ENCODE results near the gene CD38.
A peak's percentile ranks its signal among the peaks of the same experiment; 100 is the strongest.

The CD38 gene

DNA sequence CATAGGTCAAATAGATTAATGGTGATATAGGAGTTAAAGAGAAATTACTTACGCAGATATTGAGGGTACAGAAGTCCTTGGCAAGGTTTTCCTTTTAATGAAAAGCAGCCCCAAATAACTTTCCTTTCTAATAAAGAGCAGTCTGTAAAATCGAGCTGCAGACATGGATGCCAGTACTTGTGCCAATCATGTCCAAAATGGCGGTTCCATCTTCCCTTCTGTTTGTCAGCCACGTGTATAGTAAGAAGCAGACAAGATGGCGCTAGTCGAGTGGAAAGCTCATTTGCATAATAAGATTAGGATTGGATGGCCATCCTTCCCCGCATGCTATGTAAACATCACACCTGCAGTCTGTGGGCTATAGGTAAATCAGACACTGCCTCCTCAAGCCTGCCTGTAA lies 92.0 kb downstream of the CD38 start:
- no peak for DNase-seq

DNA sequence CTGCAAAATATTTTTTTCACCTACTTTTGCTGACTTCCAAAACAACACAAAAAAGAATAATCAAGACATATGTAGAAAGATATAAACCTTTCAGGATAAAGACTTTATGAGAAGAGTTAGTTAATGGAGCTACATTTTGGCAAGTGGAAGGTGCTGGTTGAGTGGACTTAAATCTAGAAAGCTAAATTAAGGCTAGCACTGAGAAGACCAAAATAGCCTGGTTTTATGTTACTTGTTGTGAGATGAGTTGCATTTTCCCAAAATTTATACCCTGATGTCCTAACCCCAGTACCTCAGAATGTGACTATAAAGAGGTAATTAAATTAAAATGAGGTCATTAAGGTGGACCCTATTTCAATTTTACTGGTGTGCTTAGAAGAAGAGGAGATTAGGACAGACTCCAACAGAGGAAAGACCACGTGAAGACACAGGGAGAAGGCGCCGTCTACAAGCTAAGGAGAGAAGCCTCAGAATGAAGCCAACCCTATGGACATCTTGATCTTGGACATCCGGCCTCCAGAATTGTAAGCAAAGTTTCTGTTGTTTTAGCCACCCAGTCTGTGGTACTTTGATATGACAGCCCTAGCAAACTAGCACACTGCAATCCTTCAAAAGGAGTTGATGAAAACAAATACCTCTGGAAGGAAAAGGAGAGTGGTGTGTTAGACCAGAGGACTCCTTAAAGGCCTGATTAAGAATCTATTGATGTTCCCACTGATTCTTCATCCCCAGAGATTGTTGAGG lies 93.0 kb downstream of the CD38 start:
- DNase-seq, result no peak

DNA sequence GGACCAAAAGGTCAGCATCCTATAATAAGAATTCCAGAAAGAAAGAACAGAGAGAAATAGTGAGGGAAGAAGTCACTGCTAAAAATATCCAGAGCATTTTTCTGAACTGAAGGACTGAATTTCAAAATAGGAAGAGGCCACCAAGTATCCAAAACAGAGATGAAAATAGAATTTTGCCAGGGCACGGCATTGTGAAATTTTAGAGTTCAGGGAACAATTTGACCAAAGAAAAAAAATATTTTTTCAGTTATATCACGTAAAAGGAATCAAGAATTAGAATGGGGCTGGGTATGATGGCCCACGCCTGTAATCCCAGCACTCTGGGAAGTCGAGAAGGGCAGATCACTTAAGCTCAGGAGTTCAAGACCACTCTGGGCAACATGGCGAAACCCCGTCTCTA lies 95.0 kb downstream of the CD38 start:
- no peak for DNase-seq

DNA sequence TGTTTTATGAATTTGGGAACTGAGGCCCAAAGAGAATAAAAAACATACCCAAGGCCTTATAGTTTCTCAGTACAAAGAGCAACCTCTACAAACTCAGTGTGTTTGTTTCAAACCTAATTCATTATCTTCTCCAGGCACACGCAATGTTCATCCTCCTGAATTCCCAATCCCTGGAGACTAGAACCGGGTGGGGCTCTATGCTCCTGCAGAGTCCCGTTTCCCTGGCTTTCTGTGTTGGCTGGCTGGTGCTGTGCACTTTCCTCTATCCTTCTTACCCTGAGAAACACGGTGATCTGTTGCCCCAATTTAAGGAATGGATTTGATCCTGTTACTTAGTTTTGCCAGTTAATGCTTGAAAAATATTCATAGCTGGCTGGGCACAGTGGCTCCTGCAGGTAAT lies 96.5 kb downstream of the CD38 start:
- DNase-seq, result no peak

DNA sequence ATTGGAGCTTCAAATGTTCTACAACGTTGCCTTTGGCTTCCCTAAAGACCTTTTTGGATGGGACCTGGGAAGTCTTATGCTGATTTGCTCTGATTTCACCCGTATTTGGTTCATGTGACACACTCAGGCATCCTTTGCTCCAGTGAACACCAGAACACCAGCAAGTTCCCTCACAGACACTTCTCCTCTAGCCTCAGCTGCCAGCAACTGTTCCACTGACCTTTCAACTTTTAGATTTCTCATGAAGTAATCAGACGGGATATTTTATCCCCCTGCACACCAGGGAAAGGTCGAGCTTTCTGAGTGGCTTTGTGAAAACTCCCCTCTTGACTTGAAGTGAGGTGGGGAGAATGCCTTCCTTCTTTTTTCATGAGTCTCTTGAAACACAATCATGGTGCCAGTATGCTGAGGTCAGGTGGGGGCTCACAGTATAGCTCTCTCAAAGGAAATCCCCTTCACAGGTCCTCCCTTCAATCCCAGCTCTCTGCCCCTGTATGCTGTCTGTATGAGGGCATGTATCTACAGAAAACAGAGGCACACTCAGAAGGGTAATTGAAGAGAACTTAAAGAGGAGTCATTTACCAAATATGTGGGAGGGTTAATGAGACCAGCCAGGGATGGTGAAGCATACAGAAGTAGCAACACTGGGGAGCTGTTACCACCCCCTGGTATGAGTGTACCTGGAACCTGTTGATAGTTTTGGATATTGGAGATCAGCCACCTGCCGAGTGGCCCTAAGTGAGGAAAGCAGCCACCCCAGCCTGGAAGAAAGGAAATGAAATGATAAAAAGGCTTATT lies 97.7 kb downstream of the CD38 start:
- no peak for DNase-seq

DNA sequence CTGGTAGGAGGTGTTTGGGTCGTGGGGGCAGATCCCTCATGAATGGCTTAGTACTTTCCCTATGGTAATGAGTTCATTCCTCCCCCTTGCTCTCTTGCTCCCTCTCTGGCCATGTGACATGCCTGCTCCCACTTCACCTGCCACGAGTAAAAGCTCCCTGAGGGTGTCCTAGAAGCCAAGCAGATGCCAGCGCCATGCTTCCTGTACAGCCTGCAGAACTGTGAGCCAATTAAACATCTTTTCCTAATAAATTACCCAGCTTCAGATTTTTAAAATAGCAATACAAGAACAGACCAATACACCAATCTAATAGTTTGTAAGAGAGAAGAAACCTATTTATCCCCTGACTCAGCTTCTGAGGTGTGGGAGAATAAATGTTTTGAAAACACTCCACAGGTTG lies 99.9 kb downstream of the CD38 start:
- DNase-seq, result no peak

DNA sequence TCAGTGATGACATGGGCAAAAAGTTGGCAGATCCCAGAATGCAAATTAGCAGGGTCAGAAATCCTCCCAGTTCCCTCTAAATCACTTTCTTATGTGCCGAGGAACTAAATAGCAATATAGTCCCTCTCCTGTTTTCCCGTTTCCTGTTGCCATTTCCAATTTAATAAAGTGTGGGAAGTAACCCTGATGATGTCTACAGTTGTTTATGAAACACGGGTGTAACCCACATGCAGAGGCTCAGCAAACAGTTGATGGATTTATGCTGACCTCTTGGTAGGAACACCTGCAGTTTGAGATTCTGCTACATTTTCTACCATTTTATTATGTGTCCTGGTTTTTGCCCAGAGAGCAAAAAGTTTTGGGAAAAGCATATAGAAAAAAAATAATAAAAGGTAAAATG lies 103.7 kb downstream of the CD38 start:
- no peak for DNase-seq

DNA sequence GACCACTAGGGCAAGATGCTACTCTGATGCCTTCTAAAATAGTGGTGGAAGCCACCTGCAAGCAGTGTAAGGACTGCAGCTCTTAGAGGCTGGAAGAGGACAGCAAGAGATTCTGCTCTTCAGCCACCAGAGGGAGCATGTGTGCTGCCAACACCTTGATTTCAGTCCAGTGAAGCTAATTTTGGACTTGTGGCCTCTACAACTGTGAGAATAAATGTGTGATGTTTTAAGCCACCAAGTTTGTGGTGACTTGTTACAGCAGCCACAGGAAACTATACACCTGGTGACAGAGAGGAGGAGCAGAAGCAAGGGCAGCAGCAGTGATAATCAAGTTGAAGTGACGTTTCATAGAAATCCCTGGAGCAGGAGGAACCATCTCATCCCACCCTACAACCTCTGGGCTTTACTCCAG lies 104.6 kb downstream of the CD38 start:
- peak; percentile 50 for DNase-seq

DNA sequence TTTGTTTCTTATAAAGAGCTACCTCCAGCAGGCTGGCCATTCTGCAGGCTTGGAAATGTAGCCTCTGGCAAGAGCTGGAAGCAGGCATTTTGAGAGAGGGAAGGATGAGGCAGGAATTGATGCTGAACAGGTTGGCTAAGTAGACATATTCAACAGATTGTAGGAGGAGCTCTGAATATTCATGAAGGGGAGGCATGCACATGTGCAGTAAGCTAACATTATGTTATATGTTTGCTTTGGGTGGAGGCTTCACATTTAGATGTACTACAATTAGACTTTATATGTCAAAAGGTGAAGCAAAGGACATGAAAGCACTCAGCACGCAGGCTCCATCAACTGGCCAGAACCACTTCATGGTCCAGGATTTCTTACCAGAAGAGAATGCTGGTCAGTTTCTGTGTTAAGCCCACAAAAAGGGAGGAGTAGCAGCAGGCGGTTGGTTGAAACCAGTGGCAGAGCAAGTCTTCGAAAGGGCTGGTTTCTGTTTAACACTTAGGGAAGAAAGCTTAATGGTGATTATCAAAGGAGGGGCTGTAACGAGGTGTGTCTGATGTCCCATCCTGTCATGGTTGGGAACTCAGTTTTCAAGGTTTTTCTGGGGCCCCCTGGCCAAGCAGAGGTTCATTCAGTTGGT lies 105.6 kb downstream of the CD38 start:
- no peak for DNase-seq

DNA sequence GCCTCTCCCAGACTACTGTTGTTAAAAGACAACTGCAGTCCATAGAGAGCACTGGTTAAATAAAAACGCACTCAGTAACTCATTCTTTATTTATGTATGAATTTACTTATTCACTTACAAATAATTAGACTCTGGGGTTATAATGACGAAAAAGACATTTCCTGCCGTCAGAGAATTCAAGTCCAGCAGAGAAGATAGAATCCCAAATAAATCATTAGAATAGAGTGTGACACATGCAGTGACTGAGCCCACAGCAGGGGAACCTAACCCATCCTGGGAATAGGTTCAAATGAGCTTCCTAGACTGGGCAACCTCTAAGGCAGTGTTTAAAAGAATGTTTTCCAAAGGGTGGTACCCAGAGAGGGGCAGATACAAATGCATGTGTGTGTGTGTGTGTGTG lies 106.5 kb downstream of the CD38 start:
- no peak for DNase-seq

DNA sequence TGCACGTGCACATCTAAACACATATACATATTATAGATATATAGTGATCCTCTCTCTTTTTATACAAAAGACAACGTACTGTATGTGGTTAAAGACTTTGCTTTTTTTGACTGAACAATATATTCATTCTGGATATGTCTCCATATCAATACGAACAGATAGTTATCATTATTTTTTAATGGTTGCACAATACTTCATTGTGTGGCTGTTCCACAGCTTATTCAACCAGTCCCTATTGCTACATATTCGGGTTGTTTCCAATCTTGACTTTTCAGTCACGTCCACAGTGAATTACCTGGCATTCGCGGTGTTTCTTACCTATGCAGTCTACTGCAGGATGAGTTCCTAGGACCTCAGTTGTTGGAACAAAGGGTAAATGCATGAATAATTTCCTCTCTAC lies 107.3 kb downstream of the CD38 start:
- no peak for DNase-seq

DNA sequence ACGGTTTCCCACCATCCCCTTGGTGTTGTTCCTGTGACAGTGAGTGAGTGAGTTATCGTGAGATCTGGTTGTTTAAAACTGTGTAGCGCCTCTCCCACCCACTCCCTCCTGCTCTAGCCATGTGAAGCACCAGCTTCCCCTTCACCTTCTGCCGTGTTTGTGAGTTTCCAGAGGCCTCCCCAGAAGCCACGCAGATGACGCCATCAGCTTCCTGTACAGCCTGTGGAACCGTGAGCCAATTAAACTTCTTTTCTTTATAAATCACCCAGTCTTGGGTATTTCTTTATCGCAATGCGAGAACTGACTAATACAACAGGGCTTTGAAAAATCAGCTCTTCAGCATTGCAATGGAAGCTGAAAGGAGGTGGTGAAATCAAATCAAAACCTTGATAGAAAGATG lies 110.4 kb downstream of the CD38 start:
- DNase-seq, result no peak

DNA sequence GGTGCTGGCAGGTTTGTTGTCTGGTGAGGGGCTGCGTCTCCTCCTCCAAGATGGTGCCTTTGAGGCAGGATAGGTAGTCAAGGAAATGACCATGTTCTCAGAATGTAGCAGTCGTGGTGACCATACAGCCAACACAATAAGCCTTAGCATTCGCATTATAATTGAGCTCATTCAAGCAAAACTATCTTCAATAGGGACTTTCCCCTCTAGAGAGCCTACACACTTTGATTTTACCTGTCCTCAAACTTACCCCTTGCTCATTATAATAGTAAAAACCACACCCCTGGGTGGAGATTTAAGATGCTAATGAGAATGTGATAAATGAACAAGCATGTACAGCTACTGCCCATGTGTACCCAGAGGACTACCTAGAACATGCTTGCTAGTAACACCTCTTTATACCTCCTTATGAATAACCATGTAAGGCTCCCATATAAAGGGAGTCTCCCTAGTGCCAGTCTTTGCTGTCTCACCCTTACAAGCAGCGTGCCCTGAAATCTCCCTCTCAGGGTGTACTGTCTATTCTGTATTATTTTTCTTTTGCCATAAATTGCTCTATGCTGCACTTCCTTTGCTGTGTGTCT lies 112.2 kb downstream of the CD38 start:
- no peak for DNase-seq

DNA sequence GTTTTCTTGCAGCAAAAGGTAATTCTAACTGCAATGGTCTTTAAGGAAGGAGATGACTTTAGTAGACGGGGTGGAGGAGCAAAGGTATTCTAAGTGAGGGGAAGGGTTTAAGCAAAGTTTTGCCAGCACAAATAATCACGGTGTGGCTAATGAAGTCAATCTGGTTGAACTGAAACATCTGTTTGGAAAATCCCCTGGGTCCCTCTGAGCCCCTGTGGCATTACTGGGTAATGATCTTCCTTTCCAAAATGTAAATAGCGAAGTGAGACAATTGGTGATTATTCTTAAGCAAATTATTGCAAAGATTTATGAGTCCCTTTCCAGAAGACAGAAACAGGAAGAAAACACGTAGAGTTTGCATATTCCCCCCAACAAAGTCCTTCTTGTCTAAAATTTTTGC lies 113.2 kb downstream of the CD38 start:
- no peak for DNase-seq

DNA sequence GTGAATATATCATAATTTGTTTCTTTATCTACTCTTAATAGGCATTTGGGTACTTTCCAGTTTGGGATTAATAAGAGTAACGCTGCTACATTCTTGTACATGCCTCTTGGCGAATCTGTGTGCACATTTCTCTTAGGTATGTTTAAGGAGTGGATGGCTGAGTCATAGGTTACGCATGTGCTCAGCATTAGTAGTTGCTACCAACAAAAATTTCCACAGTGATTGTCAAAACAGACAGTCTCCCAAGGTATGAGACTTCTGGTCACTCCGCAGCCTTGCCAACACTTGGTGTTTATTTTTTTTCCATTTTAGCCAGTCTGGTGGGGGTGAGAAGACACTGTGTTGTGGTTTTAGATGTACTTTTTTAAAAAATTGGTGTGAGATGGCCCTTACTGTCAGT lies 115.8 kb downstream of the CD38 start:
- DNase-seq, result no peak

DNA sequence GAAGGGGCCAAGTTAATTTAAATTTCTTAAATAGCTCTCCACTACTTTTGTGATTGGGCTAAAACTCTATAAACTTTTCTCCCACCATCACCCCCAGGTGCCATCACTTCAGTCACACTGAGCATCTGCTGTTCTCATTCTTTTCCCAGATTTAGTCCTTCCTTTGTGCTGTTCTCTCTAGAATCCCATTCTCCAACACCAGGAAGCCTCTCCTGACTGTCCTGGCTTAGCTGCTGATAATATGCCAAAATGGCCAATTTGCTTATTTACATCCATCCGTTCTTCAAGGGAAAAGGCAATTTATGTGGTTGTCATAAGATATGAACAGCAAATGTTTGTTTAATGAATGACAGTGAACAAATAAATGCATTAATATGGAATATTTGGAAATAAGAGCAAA lies 116.3 kb downstream of the CD38 start:
- DNase-seq, result no peak

DNA sequence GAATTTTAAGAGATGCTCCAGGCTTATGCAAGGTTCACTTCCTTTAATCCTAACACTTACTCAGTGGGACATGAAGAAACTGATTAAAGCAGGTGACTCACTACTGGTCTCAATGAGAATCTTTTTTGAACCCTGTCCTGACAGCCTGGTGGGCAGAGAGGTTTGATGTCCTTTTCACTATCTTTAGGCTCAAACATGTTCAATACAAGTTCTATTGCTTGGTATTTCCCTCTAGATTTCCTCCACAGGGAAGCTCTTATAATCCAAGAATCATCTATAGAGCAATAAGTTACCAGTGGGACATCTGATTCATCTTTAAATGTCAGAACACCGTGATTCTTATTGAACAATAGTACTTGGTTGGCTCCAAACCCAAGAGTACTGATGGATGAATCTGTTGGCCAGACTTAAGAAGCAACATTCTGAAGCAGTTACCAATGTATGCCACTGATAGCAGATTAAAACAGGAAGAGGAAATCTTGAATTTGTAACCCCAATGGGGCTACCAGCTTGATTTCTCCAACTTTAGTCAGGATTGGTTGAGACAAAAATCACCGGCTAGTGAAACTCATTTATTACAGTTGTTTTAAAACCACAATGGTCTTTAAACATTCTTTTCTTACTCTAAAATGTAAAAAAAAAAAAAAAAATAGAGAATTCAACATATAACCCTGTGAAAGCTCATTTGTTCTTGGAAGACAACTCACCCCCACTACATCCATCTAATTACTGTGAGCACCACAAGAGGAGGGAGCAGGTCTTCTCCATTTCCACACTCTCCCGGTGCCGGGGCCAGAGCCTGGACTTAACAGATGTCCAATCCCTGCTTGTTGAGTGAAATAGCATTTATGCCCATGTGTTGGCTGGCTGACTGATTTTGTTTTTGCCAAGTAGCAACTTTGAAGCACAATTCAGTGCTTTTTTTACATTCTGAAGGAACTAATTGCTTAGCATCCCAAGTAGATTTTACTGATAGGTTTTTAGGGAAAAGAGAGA lies 117.1 kb downstream of the CD38 start:
- DNase-seq, result no peak

DNA sequence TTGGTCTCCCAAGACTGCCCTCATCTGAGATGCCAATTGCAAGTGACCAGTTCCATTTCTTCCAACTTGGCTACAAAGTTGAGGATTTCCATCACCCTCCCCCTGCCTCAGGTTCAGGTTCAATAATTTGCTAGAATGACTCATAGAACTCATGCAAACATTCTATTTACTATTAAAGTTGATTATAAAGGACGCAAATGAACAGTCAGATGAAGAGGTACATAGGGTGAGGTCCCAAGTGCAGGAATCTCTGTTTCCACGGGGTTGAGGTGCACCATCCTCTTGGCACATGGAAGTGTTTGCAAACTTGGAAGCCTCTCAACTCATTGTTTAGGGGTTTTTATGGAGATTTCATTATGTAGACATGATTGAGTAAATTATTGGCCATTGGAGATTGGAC lies 119.4 kb downstream of the CD38 start:
- no peak for DNase-seq

DNA sequence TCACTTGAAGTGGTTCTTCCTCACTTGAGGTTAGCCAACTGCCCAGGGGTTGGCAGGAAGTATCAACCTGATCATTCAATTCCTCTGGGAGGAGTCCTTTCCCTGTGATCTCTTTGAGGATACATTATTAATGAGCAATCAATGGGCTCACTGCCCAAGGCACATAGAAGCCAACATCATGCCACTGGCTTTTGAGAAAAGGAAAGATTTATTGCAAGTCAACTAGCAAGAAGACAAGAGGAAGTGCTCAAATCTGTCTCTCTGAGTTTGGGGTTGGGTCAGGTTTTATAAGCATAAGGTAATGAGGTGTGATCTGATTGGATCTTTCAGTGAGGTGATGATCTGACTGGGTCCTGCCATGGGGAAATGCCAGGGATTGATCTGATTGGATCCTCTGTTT lies 120.8 kb downstream of the CD38 start:
- DNase-seq, result no peak

DNA sequence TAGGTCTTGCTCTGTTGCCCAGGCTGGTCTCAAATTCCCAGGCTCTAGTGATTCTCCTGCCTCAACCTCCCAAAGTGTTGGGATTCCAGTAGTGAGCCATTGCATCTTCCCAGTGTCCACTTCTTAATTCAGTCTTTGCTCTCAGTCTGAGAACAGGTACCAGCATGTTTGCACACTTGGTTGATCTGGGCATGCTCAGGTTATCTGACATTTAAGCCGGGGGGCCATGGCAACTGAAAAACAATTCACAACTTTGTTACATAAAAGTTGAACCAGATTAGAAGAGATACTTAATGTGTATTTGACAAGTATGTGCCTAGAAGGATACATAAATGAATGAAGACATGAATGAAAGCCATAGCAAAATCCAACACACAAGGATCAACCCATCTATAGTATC lies 121.4 kb downstream of the CD38 start:
- no peak for DNase-seq

DNA sequence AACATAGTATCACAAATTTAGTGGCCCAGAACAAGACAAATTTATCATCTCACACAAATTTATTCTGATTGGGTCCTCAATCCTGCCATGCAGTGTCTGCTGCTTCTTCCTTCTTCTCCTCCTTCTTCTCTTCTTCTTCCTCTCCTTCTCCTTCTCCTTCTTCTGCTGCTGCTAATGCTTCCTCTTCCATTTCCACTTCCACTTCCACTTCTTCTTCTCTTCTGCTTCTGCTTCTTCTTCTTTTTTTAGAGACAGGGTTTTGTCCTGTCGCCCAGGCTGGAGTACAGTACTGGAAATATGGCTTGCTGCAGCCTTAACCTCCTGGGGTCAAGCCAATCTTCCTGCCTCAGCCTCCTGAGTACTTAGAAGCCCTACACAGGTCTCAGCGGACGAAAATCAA lies 122.9 kb downstream of the CD38 start:
- DNase-seq, result no peak

DNA sequence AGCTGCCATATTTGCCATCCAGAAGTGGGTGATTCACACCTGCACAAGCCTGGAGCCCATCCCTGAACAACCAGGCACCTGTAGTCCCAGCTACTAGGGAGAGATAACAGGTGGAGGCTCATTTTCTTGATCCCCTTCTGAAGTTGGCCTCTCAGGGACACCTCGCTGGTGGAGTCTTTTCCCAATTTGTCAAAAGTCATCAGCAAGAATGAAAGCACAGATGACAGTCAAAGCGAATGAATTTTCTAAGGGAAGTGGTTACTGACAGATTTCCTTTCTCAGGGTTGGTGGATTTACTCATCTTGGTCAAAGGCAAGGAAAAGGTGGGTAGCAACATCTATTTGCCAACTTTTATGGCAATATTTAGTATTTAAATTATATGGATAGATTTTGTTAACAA lies 123.9 kb downstream of the CD38 start:
- no peak for DNase-seq

DNA sequence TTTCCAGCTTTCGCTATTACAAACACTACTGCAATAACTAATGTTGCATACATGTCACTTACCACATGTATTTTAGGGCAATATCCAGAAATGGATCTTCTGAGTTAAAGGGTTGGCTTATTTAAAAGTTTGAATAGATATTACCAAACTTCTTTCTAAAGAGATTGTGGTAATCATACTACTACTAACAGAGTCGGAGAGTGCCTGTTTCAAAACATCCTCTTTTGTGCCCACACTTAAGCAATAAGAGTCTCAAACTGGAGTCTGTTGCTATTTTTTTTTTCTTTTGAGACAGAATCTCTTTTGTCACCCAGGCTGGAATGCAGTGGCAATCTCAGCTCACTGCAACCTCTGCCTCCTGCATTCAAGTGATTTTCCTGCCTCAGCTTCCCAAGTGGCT lies 124.6 kb downstream of the CD38 start:
- DNase-seq, result no peak
